Activated CD4-positive, alpha-beta T cell treated with anti-CD3 and anti-CD28 coated beads, Interleukin-2, amount 50 U/mL, for 48 hours (primary cell): ENCODE measurements around the gene MARCHF3.

Source experiments
- DNase-seq, 2 experiments: peaks; one replicate each; pipeline ENCODE4 v3.0.0-alpha.2; 2020

MARCHF3 gene

GRCh38 chr5:126982202-126982601, 48.2 kb downstream of the MARCHF3 start:
- DNase-seq: no peak

DNA sequence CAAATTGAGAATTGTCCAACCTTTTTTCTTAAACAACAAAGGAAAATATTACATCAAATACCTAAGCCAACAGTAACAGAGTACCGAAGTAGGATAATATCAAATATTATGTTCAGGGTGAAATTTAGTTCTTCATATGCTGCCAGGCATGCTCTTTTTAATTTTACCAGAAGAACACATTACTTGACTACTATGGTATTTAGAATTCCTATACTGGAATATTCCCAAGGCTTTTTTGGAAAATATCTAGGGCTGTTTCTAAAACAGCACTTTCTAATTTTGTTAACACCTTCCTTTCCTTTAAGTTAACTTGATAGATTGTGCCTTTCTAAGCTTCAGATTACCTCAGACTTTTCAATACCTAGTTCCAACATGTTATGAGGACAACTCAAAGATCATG, 48.7 kb downstream of the MARCHF3 start:
- DNase-seq: no peak

DNA sequence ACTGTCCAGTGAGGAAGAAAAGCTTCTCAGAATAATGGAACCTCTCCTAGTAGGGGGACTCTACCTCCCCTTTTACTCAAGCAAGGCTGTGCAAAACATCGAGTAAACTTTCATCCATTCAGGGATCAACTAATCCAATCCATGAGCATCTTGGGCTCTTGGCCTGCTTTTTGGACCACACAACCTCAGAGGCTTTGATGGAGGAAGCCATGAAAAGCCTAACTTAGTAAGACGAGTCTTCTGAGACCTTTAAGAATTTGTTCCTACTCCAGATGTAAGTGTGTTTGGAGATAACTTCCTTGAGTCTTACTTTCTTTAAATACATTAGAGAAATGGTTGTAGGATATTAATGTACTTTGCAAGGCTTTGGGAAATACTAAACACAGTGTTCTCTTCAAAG, 49.1 kb downstream of the MARCHF3 start:
- no peak for DNase-seq

GRCh38 chr5:126978258-126978657, 52.1 kb downstream of the MARCHF3 start:
- DNase-seq: no peak

GRCh38 chr5:126976520-126977172, 53.7 kb downstream of the MARCHF3 start:
- no peak for DNase-seq

- DNase-seq: no peak
Observed at GRCh38 chr5:126975796-126976195, 54.6 kb downstream of the MARCHF3 start.

DNA sequence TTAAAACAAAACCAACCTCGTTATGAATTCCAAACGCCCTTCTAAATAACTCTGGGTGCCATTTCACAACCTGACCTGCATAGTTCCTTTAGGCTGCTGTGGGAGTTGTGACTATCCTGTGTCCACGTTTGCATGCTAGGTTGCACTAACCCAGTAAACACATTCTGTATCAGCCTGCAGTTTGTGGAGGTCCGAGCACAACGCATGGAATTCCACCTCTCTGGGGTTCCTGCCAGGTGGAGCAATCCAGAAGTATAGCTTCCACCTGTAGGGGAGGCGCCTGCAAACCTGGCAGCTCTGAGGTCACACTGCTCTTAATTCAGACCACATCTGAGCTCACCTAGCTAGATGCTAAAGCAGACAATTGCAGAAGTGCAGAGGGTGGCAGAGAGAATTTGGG, 57.2 kb downstream of the MARCHF3 start:
- DNase-seq: no peak

- DNase-seq: peak; percentile 6 to 12
Observed at GRCh38 chr5:126972062-126972895, 58.1 kb downstream of the MARCHF3 start.

DNA sequence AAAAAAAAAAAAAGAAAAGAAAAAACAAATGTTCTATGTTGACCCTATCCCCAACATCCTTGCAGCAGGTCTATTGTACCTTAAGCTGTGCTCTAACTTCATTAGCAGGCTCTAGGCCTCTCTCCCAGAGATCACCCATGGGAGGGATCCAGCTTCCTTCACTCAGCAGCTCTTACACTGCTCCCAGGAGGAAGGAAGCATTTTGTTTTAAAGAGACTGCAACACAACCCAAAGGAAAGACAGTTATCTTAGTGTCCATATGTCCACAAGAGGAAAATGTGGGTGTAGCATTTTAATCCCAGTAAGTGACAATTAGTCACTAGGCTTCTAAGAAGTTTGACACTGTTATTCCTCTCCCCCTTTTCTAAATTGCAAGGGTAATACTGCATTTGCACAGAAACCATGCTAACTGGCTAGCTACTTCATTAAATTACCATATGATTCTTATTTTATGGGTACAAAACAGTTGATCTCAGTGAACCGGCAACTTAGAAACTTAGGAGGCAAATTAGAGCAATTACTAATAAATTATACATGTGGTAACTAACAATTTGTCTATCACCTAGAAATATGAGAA, 58.8 kb downstream of the MARCHF3 start:
- DNase-seq: no peak

GRCh38 chr5:126970517-126971017, 59.8 kb downstream of the MARCHF3 start:
- no peak for DNase-seq

- no peak for DNase-seq
Observed at GRCh38 chr5:126969548-126969947, 60.8 kb downstream of the MARCHF3 start.

DNA sequence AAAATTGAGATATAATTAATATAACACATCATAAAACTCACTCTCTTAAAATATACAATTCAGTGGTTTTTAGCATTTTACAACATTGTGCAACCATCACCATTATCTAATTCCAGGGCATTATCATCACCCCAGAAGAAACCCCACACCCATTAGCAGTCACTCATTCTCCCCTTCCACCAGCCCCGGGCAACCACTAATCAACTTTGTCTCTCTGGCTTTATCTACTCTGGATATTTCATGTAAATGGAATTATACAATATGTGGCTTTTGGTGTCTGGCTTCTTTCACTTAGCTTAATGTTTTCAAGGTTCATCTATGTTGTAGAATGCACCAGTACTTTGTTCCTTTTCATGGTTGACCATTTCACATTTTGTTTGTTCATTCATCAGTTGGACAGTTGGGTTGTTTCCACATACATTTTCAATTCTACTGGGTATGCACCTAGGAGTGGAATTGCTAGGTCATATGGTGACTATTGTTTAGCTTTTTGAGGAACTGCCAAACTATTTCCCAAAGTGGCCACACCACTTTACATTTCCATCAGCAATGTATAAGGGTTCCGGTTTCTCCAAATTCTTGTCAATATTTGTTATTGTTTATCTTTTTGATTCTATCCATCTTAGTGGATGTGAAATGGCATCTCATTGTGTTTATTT, 62.4 kb downstream of the MARCHF3 start:
- DNase-seq: no peak

DNA sequence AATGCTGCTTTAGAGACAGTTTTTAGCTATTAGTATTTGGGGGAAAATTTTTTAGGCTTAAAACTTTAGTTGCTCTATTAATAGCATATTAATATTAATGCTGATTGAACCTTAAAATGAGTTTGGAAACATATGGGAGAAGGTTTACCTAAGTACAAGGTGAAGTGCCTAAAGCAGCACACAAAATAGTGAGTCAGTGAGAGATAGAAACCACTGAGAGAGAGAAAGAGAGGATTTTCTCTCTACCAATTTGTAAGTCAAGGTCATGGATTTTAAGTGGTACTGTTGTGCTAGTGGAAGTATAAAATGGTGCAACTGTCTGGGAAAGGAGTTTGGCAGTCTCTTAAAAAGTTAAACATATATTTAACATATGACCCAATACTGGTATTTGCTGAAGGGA, 64.9 kb downstream of the MARCHF3 start:
- no peak for DNase-seq

GRCh38 chr5:126965061-126965475, 65.3 kb downstream of the MARCHF3 start:
- no peak for DNase-seq

DNA sequence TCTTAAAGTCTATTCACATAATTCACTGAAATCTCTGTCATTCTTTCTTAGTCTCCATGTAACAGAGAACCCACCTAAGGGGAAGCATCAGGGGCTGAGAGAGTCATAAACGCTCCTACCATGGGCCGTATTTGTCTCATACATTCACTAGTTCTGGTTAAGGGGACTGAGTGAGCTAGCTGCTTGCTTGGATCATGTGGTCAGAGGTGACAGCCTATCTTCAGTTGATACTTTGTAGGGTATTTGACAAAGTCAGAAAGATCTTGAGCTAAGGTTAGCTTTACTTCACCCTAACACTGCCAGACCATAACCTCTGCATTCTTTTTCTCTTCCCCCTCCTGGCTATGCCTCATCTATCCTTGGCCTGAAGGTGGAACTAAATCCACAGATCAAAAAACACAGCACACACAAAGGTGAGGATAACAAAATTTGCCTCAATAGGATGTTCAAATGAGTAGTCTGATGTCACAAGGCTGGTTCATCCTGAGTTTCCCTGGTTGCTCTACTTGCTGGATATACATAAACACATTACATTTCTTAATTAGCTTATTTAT, 66.5 kb downstream of the MARCHF3 start:
- no peak for DNase-seq

DNA sequence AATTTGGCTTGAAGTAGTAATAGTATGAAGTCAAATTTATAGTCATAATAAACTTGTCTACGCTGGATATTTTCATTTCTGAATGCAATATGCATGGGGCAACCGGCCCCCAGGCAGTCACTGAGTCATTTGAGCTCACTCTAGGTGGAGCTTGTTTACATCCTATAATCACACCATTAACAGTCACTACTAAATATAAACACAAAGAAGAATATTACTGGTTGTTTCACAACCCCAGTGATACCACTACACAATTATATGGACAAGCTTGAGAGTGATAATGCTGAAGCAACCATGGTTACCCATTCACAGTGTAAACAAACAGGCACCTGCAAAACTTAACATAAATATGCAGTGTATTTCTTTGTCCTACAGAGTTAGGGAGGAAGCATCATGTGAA, 68.7 kb downstream of the MARCHF3 start:
- no peak for DNase-seq

DNA sequence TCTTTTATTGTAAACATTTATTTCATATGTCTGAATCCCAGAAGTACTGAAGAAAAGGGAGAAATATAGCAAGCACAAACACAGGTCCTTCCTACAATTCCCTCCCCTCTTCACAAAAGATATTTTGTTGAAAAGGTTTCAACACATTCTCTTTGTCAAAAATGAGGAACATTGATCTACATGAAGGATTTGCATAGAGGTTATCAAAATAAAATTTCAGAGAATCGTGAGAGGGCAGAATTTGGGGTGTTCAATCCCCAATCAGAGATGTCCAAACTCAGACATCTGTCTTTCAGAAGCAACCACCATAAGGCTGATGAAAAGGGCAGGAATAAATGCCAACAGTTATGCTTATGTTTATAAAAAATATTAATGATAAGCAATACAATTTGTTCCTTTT, 69.2 kb downstream of the MARCHF3 start:
- DNase-seq: no peak

- no peak for DNase-seq
Observed at GRCh38 chr5:126959188-126959587, 71.2 kb downstream of the MARCHF3 start.

GRCh38 chr5:126956991-126957390, 73.4 kb downstream of the MARCHF3 start:
- no peak for DNase-seq

DNA sequence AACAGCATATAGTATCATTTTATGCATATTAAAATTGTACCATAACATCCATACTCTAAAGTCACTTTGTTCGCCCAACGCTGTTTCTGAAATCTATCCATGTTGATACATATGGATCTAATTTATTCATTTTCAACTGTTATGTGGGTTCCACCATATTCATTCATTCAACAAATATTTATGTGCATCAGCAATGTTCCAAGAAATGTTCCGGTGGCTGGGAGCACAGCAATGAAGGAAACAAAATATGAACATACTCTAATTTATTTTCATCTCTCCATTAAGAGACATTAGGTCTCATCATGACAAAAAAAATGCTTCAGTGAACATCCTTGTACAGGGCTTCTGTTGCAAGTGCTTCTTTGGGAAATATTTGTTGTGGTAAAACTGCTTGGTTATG, 75.4 kb downstream of the MARCHF3 start:
- no peak for DNase-seq

- DNase-seq: no peak
Observed at GRCh38 chr5:126953640-126954039, 76.7 kb downstream of the MARCHF3 start.

GRCh38 chr5:126949475-126949874, 80.9 kb downstream of the MARCHF3 start:
- DNase-seq: no peak

GRCh38 chr5:126948453-126948852, 81.9 kb downstream of the MARCHF3 start:
- no peak for DNase-seq
